CD4-positive, alpha-beta memory T cell (primary cell): Measurements from ENCODE around the gene DLL4. TPM values are rescaled to one million over a fixed set of nuclear protein-coding genes. Genes with fewer than 3 reads are reported as not detected.
A peak's percentile ranks its signal among the peaks of the same experiment; 100 is the strongest.

Experiments
- CTCF ChIA-PET: fragments of 350-600 bp; sonication (Branson Sonifier 250); formaldehyde crosslinking; loops from one replicate; lab custom pipeline; 2021; ENCODE audit warnings: inconsistent platforms; ENCODE audit not compliant: partially characterized antibody; lab: Charles Lee
- POLR2A ChIA-PET: fragments of 350-600 bp; sonication (Branson Sonifier 250); formaldehyde crosslinking; loops from one replicate; lab custom pipeline; 2021; ENCODE audit not compliant: partially characterized antibody; lab: Charles Lee
- DNase-seq, 5 donors: peaks; one replicate each; pipeline versions ENCODE4 v3.0.0 to v3.0.0-alpha.2; 2020 to 2022; ENCODE audit warnings: mixed read lengths in 1 of 5
- H3K27ac ChIP-seq: one replicate; pipeline ENCODE4 v1.7.0; 2013; ENCODE audit warnings: low read depth, low read length
- H3K27me3 ChIP-seq: 2 replicates; pipeline ENCODE4 v1.7.0; 2013; ENCODE audit warnings: mild to moderate bottlenecking, low read length, moderate library complexity; ENCODE audit not compliant: insufficient read depth
- H3K36me3 ChIP-seq: 2 replicates; pipeline ENCODE4 v1.7.0; 2013; ENCODE audit warnings: mild to moderate bottlenecking, low read length, moderate library complexity; ENCODE audit not compliant: insufficient read depth
- H3K4me1 ChIP-seq: 2 replicates; pipeline ENCODE4 v1.7.0; 2013; ENCODE audit warnings: mild to moderate bottlenecking, low read length, moderate library complexity; ENCODE audit not compliant: insufficient read depth
- H3K4me3 ChIP-seq, 2 donors: one replicate each; pipeline ENCODE4 v1.7.0; 2013; ENCODE audit warnings: low read length in 2 of 2, mild to moderate bottlenecking in 1 of 2
- H3K9me3 ChIP-seq, 2 donors: one replicate each; pipeline ENCODE4 v1.7.0; 2013; ENCODE audit warnings: low read length in 2 of 2, control low read depth in 1 of 2; ENCODE audit not compliant: control insufficient read depth in 1 of 2
- H3K27ac Mint-ChIP-seq, 7 donors: one replicate each; pipeline ENCODE4 v1.8.0; 2020 to 2021; ENCODE audit warnings: mixed read lengths in 7 of 7, mild to moderate bottlenecking in 6 of 7, inconsistent platforms in 3 of 7, moderate library complexity in 3 of 7
- H3K27me3 Mint-ChIP-seq, 2 donors: one replicate each; pipeline ENCODE4 v1.8.0; 2020 to 2021; ENCODE audit warnings: mixed read lengths in 2 of 2
- H3K36me3 Mint-ChIP-seq, 2 donors: one replicate each; pipeline ENCODE4 v1.8.0; 2020 to 2021; ENCODE audit warnings: mixed read lengths in 2 of 2, inconsistent platforms in 1 of 2, mild to moderate bottlenecking in 1 of 2
- H3K4me1 Mint-ChIP-seq, 4 donors: one replicate each; pipeline ENCODE4 v1.8.0; 2020 to 2021; ENCODE audit warnings: mixed read lengths in 4 of 4, mild to moderate bottlenecking in 1 of 4
- H3K4me3 Mint-ChIP-seq, 8 donors: one replicate each; pipeline ENCODE4 v1.8.0; 2020 to 2021; ENCODE audit warnings: mixed read lengths in 8 of 8, mild to moderate bottlenecking in 7 of 8, moderate library complexity in 6 of 8, inconsistent platforms in 3 of 8
- H3K9me3 Mint-ChIP-seq, 8 donors: one replicate each; pipeline ENCODE4 v1.8.0; 2020 to 2021; ENCODE audit warnings: mixed read lengths in 8 of 8, mild to moderate bottlenecking in 5 of 8, inconsistent platforms in 3 of 8, moderate library complexity in 1 of 8
- intact Hi-C: fragments of 100-400 bp; cut with micrococcal nuclease; formaldehyde crosslinking; loops from one replicate; pipeline ENCODE4 v1.15.1; 2023
- polyA plus RNA-seq, 2 donors: library from polyadenylated mRNA; unstranded; fragments of 300-500 nt; fragmentation: Illumina TruSeq; gene quantifications; one replicate each; pipeline ENCODE4 v1.2.3, GENCODE V29; 2021
- total RNA-seq, 2 experiments: library from RNA; stranded (reverse); gene quantifications; one replicate each; pipeline ENCODE4 v1.2.3, GENCODE V29; 2021

The DLL4 gene
- total and polyA plus RNA-seq, 4 experiments from 2014 or later = not detected

DNA sequence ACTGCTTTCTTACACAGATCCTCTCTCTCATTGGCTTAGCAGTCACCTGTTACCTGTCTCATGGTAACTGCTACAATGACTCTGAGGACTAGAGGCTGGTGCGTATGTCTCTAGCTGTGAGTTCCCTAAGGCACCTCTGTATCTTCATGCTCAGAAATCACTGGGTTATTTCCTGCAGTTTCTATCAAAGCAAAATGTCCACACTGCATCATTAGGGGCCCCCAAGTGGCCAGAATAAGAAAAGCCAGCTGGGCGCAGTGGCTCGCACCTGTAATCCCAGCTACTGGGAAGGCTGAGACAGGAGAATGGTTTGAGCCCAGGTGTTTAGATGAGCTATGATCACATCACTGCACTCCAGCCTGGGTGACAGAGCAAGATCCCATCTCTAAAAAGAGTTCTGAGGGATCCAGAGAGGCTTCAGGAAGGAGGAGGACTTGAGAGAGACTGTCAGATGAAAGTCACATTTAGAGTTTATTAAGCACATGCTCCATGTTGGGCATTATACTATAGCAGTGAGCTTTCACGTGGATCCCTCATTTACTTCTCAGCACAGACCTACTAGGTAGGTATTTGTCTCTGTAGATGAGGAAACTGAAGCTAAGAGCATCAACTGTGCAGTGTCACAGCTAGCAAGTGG, 37.2 kb upstream of the DLL4 start:
- CTCF ChIA-PET = interaction anchor here (0.6 to 6.1 kb wide), 18 partner anchors 9 to 294 kb away, joined by 3 to 200 read pairs (median 4); partner anchors contain the start of gene RHOV

DNA sequence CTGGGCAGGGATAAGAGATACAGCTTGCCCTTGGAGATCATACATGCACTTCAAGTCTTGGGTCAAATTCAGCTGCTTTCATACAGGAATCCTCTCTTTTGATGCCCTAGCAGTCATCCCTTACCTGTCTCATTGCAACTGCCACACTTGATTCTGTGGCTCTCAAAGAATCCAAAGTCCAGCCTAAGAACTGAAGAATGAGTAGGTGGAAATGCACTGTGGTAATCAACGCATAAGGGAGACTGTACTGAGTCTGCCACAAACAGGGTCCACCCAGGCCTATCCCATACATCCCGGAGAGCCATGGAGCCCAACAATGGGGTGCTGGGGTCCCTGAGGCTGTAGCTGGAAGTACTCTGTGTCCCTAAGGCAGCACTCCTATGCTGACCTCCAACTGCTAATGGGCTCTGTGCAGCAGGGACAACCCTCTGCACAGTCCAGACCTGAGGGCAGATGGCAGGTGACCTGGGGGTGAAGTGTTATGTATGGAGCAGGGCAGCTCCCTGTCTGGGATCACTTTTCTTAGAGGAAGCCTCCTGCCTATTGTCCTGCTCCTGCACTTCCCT, 36.6 kb upstream of the DLL4 start:
- H3K27me3 Mint-ChIP-seq = no peaks in the 10 kb centered on the region
- Histone ChIP-seq H3K27me3 (no peaks in the 10 kb centered on the region), H3K36me3 (no peaks in the 10 kb centered on the region), H3K9me3 (no peaks in the 10 kb centered on the region), H3K4me1 (peaks cover 21% of the 10 kb centered on the region), H3K4me3 (no peak overlapping the region), H3K27ac (no peak overlapping the region)
- peaks cover 22 to 50% (median 33%) of the 10 kb centered on the region in 4 donors for H3K4me1 Mint-ChIP-seq
- DNase-seq = no peak
- peak overlapping the region in 6 of 7 donors; percentile 10 to 98 (median 42) for H3K27ac Mint-ChIP-seq
- H3K36me3 Mint-ChIP-seq = peaks cover 4 to 18% of the 10 kb centered on the region in 2 donors
- ChIA-PET POLR2A (interaction anchor here (1.2 to 1.5 kb wide), 3 partner anchors 29 to 224 kb away, joined by 3 to 7 read pairs (median 3); no protein-coding TSS in a partner anchor), CTCF (interaction anchor here (0.6 to 6.1 kb wide), 18 partner anchors 8 to 293 kb away, joined by 3 to 200 read pairs (median 4); partner anchors contain the start of gene RHOV)
- peak overlapping the region in 4 of 8 donors; percentile 21 to 65 (median 36) for H3K4me3 Mint-ChIP-seq
- no peaks in the 10 kb centered on the region for H3K9me3 Mint-ChIP-seq
- intact Hi-C loops = loop anchor here (5.0 to 10.0 kb wide), 4 partner anchors 215 to 375 kb away; partner anchors contain the start of genes CCDC32, INO80 and RPUSD2

More for the DNA sequence above, 37.2 kb upstream of the DLL4 start:
- H3K4me1 ChIP-seq = peaks cover 21% of the 10 kb centered on the region
- no peak overlapping the region for H3K4me3 ChIP-seq
- no peaks in the 10 kb centered on the region for H3K9me3 ChIP-seq
- no peaks in the 10 kb centered on the region for H3K27me3 ChIP-seq
- no peak overlapping the region for H3K27ac ChIP-seq
- Mint-ChIP-seq H3K36me3 (peaks cover 0 to 13% of the 10 kb centered on the region in 2 donors), H3K4me3 (peak overlapping the region in 2 of 8 donors; percentile 20 to 49), H3K27me3 (no peaks in the 10 kb centered on the region), H3K27ac (peak overlapping the region in 4 of 7 donors; percentile 12 to 57 (median 40)), H3K4me1 (peaks cover 22 to 46% (median 32%) of the 10 kb centered on the region in 4 donors), H3K9me3 (no peaks in the 10 kb centered on the region)
- POLR2A ChIA-PET = interaction anchor here (0.6 to 1.5 kb wide), 5 partner anchors 28 to 225 kb away, joined by 3 to 7 read pairs (median 3); no protein-coding TSS in a partner anchor
- H3K36me3 ChIP-seq = no peaks in the 10 kb centered on the region
- peak in 3 of 5 donors; percentile 16 to 34 (median 19) for DNase-seq
- intact Hi-C loops = loop anchor here (5.0 to 10.0 kb wide), 4 partner anchors 215 to 375 kb away; partner anchors contain the start of genes CCDC32, INO80 and RPUSD2

DNA sequence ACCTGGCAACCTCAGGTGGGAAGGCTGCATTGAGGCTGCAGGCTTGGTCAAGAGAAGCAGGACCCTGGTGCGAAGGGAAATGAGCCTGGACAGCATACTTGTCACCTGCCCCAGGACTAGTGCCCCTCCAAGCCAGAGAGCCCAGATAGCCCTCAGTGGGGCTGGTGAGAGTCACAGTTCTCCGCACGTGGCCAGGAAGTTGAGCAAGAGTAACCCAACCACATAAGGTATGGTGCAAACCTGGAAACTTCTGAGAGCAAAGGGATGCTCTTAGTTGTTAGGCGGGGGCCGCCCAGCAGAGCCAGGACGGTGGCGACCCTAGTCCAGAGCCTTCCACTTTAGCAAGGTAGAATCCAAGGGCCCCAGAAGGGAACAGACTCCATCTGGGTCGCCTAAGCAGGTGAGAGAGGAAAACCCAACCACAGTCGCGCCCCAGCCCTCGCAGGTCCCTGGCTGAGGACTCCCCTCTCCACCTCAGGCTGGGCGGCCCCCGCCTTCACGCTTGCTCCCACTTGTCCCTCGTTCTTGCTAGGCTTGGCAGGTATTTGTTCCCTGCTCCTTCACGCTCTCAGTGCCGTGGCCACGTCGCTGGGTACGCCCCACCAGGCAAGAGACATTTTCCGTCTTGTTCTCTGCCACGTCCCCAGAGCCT, 36.0 kb upstream of the DLL4 start:
- peaks cover 23 to 52% (median 34%) of the 10 kb centered on the region in 4 donors for H3K4me1 Mint-ChIP-seq
- H3K9me3 Mint-ChIP-seq = no peaks in the 10 kb centered on the region
- H3K4me3 Mint-ChIP-seq = peak overlapping the region in 6 of 8 donors; percentile 33 to 99 (median 99)
- Histone ChIP-seq H3K4me3 (no peak overlapping the region), H3K4me1 (peaks cover 21% of the 10 kb centered on the region), H3K9me3 (no peaks in the 10 kb centered on the region), H3K36me3 (no peaks in the 10 kb centered on the region), H3K27ac (no peak overlapping the region), H3K27me3 (no peaks in the 10 kb centered on the region)
- peak overlapping the region in 3 of 7 donors; percentile 37 to 98 (median 42) for H3K27ac Mint-ChIP-seq
- DNase-seq = no peak
- no peaks in the 10 kb centered on the region for H3K27me3 Mint-ChIP-seq
- intact Hi-C loops = loop anchor here (5.0 to 10.0 kb wide), 4 partner anchors 216 to 376 kb away; partner anchors contain the start of genes CCDC32, INO80 and RPUSD2
- peaks cover 7 to 20% of the 10 kb centered on the region in 2 donors for H3K36me3 Mint-ChIP-seq
- POLR2A ChIA-PET = interaction anchor here (1.0 to 3.0 kb wide), 5 partner anchors 14 to 129 kb away, joined by 3 to 38 read pairs (median 9); partner anchors contain the start of genes GCHFR and RHOV
- CTCF ChIA-PET = interaction anchor here (0.6 to 6.3 kb wide), 16 partner anchors 11 to 303 kb away, joined by 3 to 245 read pairs (median 8); partner anchors contain the start of genes RAD51, RHOV and SPINT1

DNA sequence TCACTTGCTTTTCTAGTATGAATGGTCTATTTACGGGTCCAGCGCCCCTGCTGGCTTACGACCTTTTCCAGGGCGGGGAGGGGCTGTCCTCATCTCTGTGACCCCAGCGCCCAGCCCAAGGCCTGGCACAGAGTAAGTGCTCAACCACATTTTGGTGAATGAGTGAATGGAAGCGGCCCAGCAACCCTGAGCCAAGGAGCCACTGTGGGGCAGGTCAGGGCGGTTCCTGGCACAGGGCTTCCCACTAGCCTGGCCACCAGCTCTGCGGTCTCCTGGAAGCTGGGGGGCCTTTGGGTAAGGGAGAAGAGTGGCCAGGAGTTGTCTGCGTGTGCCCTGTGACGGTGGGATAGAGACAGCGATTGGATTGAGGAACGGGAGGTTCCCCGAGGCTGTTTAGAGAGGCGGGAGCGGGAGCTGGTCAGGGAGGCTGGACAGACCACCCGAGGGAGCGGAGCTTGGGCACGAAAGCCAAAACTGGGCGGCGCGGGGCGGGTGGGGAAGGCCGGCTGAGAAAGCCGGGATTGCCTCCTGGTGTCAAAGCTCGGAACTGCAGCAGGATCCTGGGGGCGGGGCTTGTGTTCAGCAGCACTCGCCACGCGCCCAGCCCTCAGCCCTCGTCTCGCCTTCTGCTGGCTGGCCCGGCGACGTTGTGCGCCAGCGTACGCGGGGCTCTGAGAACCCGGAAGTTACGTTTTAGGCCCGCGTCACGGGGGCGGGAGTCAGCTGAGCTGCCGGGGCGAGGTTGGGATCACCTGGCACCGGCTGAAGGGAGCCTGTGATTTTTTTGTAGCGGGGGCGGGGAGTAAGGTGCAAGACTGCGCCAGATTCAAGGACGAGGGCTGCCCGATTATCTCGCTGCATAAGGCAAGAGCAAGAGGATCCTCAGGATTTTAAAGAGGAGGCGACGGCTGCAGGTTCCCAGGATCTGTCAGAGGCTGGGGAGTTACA, 35.1 kb upstream of the DLL4 start, which contains the start of gene VPS18:
TSS of gene VPS18 (plus strand) at position 718 of the 948 bp plus-strand sequence. CDS start 319 bp downstream, outside the sequence.
- peak; percentile 97 to 98 (median 98) for DNase-seq
- Mint-ChIP-seq H3K27ac (peak within 1 kb of the TSS; percentile 95 to 99 (median 99)), H3K9me3 (no peaks in the 10 kb centered on the region), H3K4me3 (peak within 1 kb of the TSS; percentile 95 to 100 (median 99)), H3K36me3 (peaks cover 12 to 27% of the 10 kb centered on the region in 2 donors), H3K27me3 (no peaks in the 10 kb centered on the region), H3K4me1 (peaks cover 24 to 52% (median 36%) of the 10 kb centered on the region in 4 donors)
- ChIA-PET POLR2A (interaction anchor here (0.7 to 3.0 kb wide), 19 partner anchors 9 to 439 kb away, joined by 3 to 38 read pairs (median 5); partner anchors contain the start of genes CHAC1, CHP1, DNAJC17 and EXD1), CTCF (interaction anchor here (0.6 to 6.3 kb wide), 29 partner anchors 11 to 718 kb away, joined by 3 to 245 read pairs (median 4); partner anchors contain the start of genes CCDC32, CHP1, KNL1 and RAD51)
- Histone ChIP-seq H3K4me3 (peak within 1 kb of the TSS; percentile 53 to 86), H3K36me3 (peaks cover 5% of the 10 kb centered on the region), H3K27ac (peak within 1 kb of the TSS; percentile 86), H3K9me3 (no peaks in the 10 kb centered on the region), H3K27me3 (no peaks in the 10 kb centered on the region), H3K4me1 (peaks cover 21% of the 10 kb centered on the region)
- intact Hi-C loops = loop anchor here (1.0 to 10.0 kb wide), 11 partner anchors 10 to 377 kb away; partner anchors contain the start of genes CCDC32, CHP1, DNAJC17 and INO80

DNA sequence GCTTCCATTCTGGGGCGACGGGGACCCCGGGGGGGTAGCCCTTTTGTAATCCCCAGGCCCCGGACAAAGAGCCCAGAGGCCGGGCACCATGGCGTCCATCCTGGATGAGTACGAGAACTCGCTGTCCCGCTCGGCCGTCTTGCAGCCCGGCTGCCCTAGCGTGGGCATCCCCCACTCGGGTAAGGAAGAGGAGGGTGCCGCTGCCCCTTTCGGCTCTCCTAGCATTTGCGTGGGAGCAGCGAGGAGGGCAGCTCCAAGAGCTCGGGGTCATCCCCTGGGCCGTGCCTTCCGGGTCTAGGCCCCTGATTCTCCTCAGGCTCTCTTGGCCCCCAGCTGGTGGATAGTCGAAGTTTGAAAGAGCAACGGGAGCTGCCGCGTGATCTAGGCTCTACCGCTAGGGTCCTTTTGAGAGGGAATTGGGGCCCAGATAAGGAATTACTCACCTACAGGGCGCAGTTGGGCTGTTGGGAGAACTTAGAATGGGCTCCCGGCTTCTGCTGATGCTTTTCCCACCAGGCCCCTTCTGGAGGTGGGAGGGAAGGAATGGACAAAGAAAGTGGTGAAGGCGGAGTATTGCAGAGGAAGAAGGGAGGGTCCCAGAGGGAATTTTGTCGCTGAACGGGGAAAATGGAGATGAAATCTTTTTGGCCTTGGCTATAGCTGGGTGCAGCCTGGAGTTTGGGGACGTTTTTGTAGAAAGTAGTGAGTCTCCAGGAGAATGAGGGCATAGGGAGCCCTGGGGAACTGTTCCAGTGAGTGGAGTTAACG, 34.3 kb upstream of the DLL4 start:
- no peaks in the 10 kb centered on the region for H3K27me3 ChIP-seq
- Mint-ChIP-seq H3K4me3 (peak overlapping the region; percentile 95 to 100 (median 99)), H3K36me3 (peaks cover 12 to 32% of the 10 kb centered on the region in 2 donors), H3K9me3 (no peaks in the 10 kb centered on the region), H3K27ac (peak overlapping the region; percentile 95 to 99 (median 99)), H3K4me1 (peaks cover 24 to 52% (median 36%) of the 10 kb centered on the region in 4 donors), H3K27me3 (no peaks in the 10 kb centered on the region)
- ChIA-PET POLR2A (interaction anchor here (0.8 to 3.0 kb wide), 19 partner anchors 8 to 438 kb away, joined by 3 to 38 read pairs (median 5); partner anchors contain the start of genes CHAC1, CHP1, DNAJC17 and EXD1), CTCF (interaction anchor here (0.6 to 6.3 kb wide), 27 partner anchors 10 to 718 kb away, joined by 3 to 245 read pairs (median 5); partner anchors contain the start of genes CCDC32, CHP1, KNL1 and RAD51)
- H3K36me3 ChIP-seq = peaks cover 14% of the 10 kb centered on the region
- H3K27ac ChIP-seq = peak overlapping the region; percentile 86
- peaks cover 21% of the 10 kb centered on the region for H3K4me1 ChIP-seq
- intact Hi-C loops = loop anchor here (1.0 to 10.0 kb wide), 11 partner anchors 9 to 378 kb away; partner anchors contain the start of genes CCDC32, CHP1, DNAJC17 and INO80
- no peaks in the 10 kb centered on the region for H3K9me3 ChIP-seq
- peak; percentile 55 to 79 (median 59) for DNase-seq
- H3K4me3 ChIP-seq = peak overlapping the region; percentile 53 to 86
